GM18861 (cell line): ENCODE measurements around the gene RNF150.
A peak's percentile ranks its signal among the peaks of the same experiment; 100 is the strongest.

Source experiments
- ATAC-seq: cut with Tn5 transposase; IDR thresholded peaks from one replicate; pipeline ENCODE4 v1.9.1; 2021; ENCODE audit not compliant: unreplicated experiment

Gene RNF150

GRCh38 chr4:140930011-140930410 lies 203.3 kb downstream of the RNF150 start:
- ATAC-seq: no peak

- no peak for ATAC-seq
These were observed 204.4 kb downstream of the RNF150 start for GRCh38 chr4:140928880-140929279.

- ATAC-seq: no peak
These were observed 206.6 kb downstream of the RNF150 start for GRCh38 chr4:140926672-140927071.

GRCh38 chr4:140925417-140925816 lies 207.9 kb downstream of the RNF150 start:
- ATAC-seq: no peak

- no peak for ATAC-seq
These were observed 208.4 kb downstream of the RNF150 start for GRCh38 chr4:140924761-140925392.

GRCh38 chr4:140906993-140907962 lies 226.0 kb downstream of the RNF150 start:
- no peak for ATAC-seq

GRCh38 chr4:140904904-140905303 lies 228.4 kb downstream of the RNF150 start:
- ATAC-seq: no peak

- ATAC-seq: no peak
These were observed 229.5 kb downstream of the RNF150 start for GRCh38 chr4:140903522-140904475.

- no peak for ATAC-seq
These were observed 231.4 kb downstream of the RNF150 start for GRCh38 chr4:140901736-140902336.

- ATAC-seq: no peak
These were observed 239.3 kb downstream of the RNF150 start for GRCh38 chr4:140893939-140894338.

GRCh38 chr4:140888054-140888453 lies 245.2 kb downstream of the RNF150 start:
- no peak for ATAC-seq

GRCh38 chr4:140887467-140887866 lies 245.8 kb downstream of the RNF150 start:
- ATAC-seq: no peak

GRCh38 chr4:140884431-140885058 lies 248.7 kb downstream of the RNF150 start:
- peak; percentile 91 for ATAC-seq

GRCh38 chr4:140877781-140878180 lies 255.5 kb downstream of the RNF150 start:
- ATAC-seq: no peak

- ATAC-seq: no peak
These were observed 256.5 kb downstream of the RNF150 start for GRCh38 chr4:140876615-140877364.

- no peak for ATAC-seq
These were observed 257.4 kb downstream of the RNF150 start for GRCh38 chr4:140875746-140876452.

- ATAC-seq: no peak
These were observed 259.2 kb downstream of the RNF150 start for GRCh38 chr4:140874056-140874455.

GRCh38 chr4:140871368-140871767 lies 261.9 kb downstream of the RNF150 start:
- no peak for ATAC-seq

- ATAC-seq: no peak
These were observed 262.8 kb downstream of the RNF150 start for GRCh38 chr4:140870427-140870826.
